ENCODE results near the gene MANSC4.

Gene MANSC4

DNA sequence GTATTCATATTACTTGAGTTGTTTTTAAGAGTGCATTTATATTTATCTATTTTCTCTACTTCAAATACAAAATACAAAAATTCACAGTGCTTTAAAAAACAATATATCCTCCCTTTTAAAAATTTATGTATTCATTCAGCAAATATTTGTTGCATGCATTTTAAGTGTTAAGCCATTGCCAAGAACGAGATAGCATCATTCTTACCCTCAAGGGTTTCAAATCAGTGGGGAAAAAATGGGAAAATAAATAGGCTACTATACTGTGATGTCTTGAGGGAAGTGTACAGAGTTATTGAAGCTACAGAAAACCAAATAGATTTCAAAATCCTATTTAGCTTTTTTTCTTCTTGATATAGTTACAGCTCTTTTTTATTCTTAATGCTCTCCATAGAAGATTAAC is 46.2 kb downstream of the MANSC4 start:
- DNase-seq (ENCODE audit: extremely low spot score): no peak
- TF ChIP-seq, protein P1, sequence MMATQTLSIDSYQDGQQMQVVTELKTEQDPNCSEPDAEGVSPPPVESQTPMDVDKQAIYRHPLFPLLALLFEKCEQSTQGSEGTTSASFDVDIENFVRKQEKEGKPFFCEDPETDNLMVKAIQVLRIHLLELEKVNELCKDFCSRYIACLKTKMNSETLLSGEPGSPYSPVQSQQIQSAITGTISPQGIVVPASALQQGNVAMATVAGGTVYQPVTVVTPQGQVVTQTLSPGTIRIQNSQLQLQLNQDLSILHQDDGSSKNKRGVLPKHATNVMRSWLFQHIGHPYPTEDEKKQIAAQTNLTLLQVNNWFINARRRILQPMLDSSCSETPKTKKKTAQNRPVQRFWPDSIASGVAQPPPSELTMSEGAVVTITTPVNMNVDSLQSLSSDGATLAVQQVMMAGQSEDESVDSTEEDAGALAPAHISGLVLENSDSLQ (IDR thresholded peaks at IDR 0.05): no peak
- no peak for TF ChIP-seq L3MBTL2 (conservative IDR thresholded peaks at IDR 0.05)
- no peak for TF ChIP-seq CTBP1 (IDR thresholded peaks at IDR 0.05; ENCODE audit: borderline replicate concordance)
- no peak for TF ChIP-seq SUZ12 (IDR thresholded peaks at IDR 0.05)
- TF ChIP-seq TARDBP (IDR thresholded peaks at IDR 0.05): no peak
- no peak for TF ChIP-seq FOXA1 (IDR thresholded peaks at IDR 0.05)
- TF ChIP-seq ELF4 (IDR thresholded peaks at IDR 0.05): no peak
- no peak for TF ChIP-seq BHLHE40 (IDR thresholded peaks at IDR 0.05; ENCODE audit: borderline replicate concordance)
- TF ChIP-seq LEF1 (IDR thresholded peaks at IDR 0.05; ENCODE audit: borderline replicate concordance): no peak
- TF ChIP-seq FOXK2 (IDR thresholded peaks at IDR 0.05): no peak
- TF ChIP-seq ARNT (IDR thresholded peaks at IDR 0.05): no peak
- no peak for TF ChIP-seq NFRKB (IDR thresholded peaks at IDR 0.05)
- TF ChIP-seq HDGF (IDR thresholded peaks at IDR 0.05; ENCODE audit: borderline replicate concordance): no peak
- TF ChIP-seq FOXM1 (IDR thresholded peaks at IDR 0.05; ENCODE audit: borderline replicate concordance): no peak
- no peak for TF ChIP-seq SP1 (IDR thresholded peaks at IDR 0.05)
- no peak for TF ChIP-seq ZNF384 (IDR thresholded peaks at IDR 0.05)
- POLR2A ChIA-PET: no interaction called here
- CTCF ChIA-PET: interaction anchor here (0.6 to 1.4 kb wide), 5 partner anchors 9 to 218 kb away, joined by 3 to 4 read pairs (median 3); no protein-coding TSS in a partner anchor

DNA sequence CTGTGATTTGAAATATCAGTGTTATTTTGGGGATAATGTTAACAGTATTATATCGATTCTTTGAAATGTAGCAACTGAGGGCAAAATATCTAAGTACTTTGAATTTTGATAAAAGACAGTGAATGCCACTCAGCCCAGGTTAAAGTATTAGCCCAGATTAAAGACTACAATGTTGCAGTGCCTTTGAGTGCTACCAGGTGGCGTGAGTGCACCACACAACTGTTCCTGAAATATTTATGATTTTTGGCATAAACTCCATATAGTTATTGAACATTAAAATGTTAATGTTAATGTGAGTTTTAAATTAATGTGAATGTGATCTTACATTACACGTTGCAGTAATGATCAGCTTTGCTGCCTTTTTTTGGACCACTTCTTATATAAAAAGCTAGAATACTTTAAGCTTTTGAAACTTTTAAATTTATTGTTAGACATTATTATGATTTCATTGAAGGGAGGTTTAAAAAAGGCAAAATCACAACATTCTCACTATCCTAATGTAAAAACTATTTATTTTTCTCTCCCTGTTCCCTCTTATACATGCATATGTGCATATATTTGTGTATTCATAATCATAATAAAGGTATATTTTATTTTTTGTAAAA is 46.9 kb downstream of the MANSC4 start:
- CTCF ChIA-PET: interaction anchor here (0.6 to 1.4 kb wide), 4 partner anchors 9 to 208 kb away, joined by 3 to 4 read pairs (median 3); no protein-coding TSS in a partner anchor
- TF ChIP-seq FOXA1 (IDR thresholded peaks at IDR 0.05) (no peak), HDGF (IDR thresholded peaks at IDR 0.05; ENCODE audit: borderline replicate concordance) (no peak), SUZ12 (IDR thresholded peaks at IDR 0.05) (no peak), FOXK2 (IDR thresholded peaks at IDR 0.05) (no peak), ZNF384 (IDR thresholded peaks at IDR 0.05) (no peak), TARDBP (IDR thresholded peaks at IDR 0.05) (no peak), ARNT (IDR thresholded peaks at IDR 0.05) (no peak), ELF4 (IDR thresholded peaks at IDR 0.05) (no peak), NFRKB (IDR thresholded peaks at IDR 0.05) (no peak), SP1 (IDR thresholded peaks at IDR 0.05) (no peak), LEF1 (IDR thresholded peaks at IDR 0.05; ENCODE audit: borderline replicate concordance) (no peak), L3MBTL2 (conservative IDR thresholded peaks at IDR 0.05) (no peak), BHLHE40 (IDR thresholded peaks at IDR 0.05; ENCODE audit: borderline replicate concordance) (no peak), CTBP1 (IDR thresholded peaks at IDR 0.05; ENCODE audit: borderline replicate concordance) (no peak), FOXM1 (IDR thresholded peaks at IDR 0.05; ENCODE audit: borderline replicate concordance) (no peak)
- TF ChIP-seq, protein P1 (IDR thresholded peaks at IDR 0.05): no peak
- peak; percentile 44 for DNase-seq (ENCODE audit: extremely low spot score)
- POLR2A ChIA-PET: no interaction called here

DNA sequence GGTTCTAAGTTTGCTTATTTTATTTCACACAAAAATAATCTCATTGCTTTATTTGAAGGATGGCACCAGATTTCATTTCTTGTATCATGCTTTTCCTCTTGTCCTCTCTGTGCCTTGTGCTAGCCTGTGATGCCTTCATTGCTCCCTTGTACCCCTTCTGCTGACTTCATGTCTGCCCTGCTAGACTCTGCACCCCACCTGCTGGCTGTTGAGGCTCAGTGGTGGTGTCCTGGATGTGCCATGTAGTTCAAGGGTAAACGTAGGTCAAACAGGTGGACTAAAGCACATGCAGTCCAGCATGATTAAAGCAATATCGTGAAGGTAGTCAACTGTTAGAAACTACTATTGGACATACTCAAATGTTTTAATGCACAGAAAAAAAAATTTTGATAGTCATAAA is 47.8 kb downstream of the MANSC4 start:
- POLR2A ChIA-PET: no interaction called here
- DNase-seq (ENCODE audit: extremely low spot score): peak; percentile 16

DNA sequence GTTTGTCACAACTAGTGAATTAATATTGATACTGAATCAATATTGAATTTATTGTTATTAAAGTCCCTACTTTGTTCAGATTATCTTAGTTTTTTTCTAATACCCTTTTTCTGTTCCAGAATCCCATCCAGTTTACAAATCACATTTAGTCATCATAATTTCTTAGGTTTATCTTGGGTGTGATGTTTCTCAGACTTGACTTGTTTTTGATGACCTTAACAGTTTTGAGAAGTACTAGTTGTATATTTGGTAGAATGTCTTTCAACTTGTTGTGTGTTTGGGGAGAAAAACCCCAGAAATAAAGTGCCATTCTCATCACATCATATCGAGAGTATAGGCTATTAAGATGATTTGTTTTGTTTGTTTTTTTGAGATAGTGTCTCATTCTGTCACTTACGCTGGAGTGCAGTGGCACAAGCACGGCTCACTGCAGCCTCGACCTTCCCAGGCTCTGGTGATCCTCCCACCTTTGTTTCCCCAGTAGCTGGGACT is 49.9 kb downstream of the MANSC4 start:
- TF ChIP-seq BHLHE40 (IDR thresholded peaks at IDR 0.05; ENCODE audit: borderline replicate concordance): no peak
- no peak for TF ChIP-seq ELF4 (IDR thresholded peaks at IDR 0.05)
- no peak for TF ChIP-seq LEF1 (IDR thresholded peaks at IDR 0.05; ENCODE audit: borderline replicate concordance)
- TF ChIP-seq HDGF (IDR thresholded peaks at IDR 0.05; ENCODE audit: borderline replicate concordance): no peak
- no peak for TF ChIP-seq SP1 (IDR thresholded peaks at IDR 0.05)
- no peak for TF ChIP-seq CTBP1 (IDR thresholded peaks at IDR 0.05; ENCODE audit: borderline replicate concordance)
- no peak for TF ChIP-seq ARNT (IDR thresholded peaks at IDR 0.05)
- TF ChIP-seq FOXM1 (IDR thresholded peaks at IDR 0.05; ENCODE audit: borderline replicate concordance): no peak
- TF ChIP-seq FOXA1 (IDR thresholded peaks at IDR 0.05): no peak
- TF ChIP-seq L3MBTL2 (conservative IDR thresholded peaks at IDR 0.05): no peak
- TF ChIP-seq ZNF384 (IDR thresholded peaks at IDR 0.05): no peak
- TF ChIP-seq SUZ12 (IDR thresholded peaks at IDR 0.05): no peak
- TF ChIP-seq TARDBP (IDR thresholded peaks at IDR 0.05): no peak
- no peak for TF ChIP-seq NFRKB (IDR thresholded peaks at IDR 0.05)
- no peak for DNase-seq (ENCODE audit: extremely low spot score)
- POLR2A ChIA-PET: no interaction called here
- CTCF ChIA-PET: interaction anchor here (0.6 kb wide), 1 partner anchor 106 kb away, joined by 4 read pairs; no protein-coding TSS in a partner anchor

More for the DNA sequence above, 47.8 kb downstream of the MANSC4 start:
- TF ChIP-seq BHLHE40 (IDR thresholded peaks at IDR 0.05; ENCODE audit: borderline replicate concordance): no peak
- TF ChIP-seq, protein P1 (IDR thresholded peaks at IDR 0.05): no peak
- TF ChIP-seq ELF4 (IDR thresholded peaks at IDR 0.05): no peak
- TF ChIP-seq NFRKB (IDR thresholded peaks at IDR 0.05): no peak
- TF ChIP-seq TARDBP (IDR thresholded peaks at IDR 0.05): no peak
- no peak for TF ChIP-seq SUZ12 (IDR thresholded peaks at IDR 0.05)
- TF ChIP-seq CTBP1 (IDR thresholded peaks at IDR 0.05; ENCODE audit: borderline replicate concordance): no peak
- TF ChIP-seq FOXA1 (IDR thresholded peaks at IDR 0.05): no peak
- no peak for TF ChIP-seq FOXM1 (IDR thresholded peaks at IDR 0.05; ENCODE audit: borderline replicate concordance)
- no peak for TF ChIP-seq SP1 (IDR thresholded peaks at IDR 0.05)
- no peak for TF ChIP-seq ZNF384 (IDR thresholded peaks at IDR 0.05)
- no peak for TF ChIP-seq ARNT (IDR thresholded peaks at IDR 0.05)
- no peak for TF ChIP-seq FOXK2 (IDR thresholded peaks at IDR 0.05)
- TF ChIP-seq LEF1 (IDR thresholded peaks at IDR 0.05; ENCODE audit: borderline replicate concordance): no peak
- TF ChIP-seq L3MBTL2 (conservative IDR thresholded peaks at IDR 0.05): no peak
- no peak for TF ChIP-seq HDGF (IDR thresholded peaks at IDR 0.05; ENCODE audit: borderline replicate concordance)
- CTCF ChIA-PET: interaction anchor here (0.5 to 1.4 kb wide), 2 partner anchors 8 to 34 kb away, joined by 3 read pairs; no protein-coding TSS in a partner anchor

DNA sequence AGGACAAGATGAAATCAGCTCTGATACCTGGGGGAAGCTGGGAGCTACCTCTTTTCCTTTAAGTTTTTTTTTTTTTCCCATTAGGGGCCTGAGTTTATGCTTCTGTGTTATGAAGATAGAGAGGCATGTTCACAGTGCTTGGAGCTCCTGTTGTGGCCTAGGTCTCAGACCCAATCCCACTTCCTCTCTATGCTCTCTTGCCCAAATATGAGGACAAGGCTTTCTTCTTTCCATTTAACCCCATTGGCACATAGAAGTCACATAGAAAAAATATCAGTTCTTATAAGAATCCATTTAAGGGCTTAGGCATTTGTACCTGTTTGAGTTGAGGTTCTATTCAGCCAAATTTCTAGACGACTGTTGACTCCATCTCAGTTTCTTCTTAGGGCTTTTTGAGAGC is 56.8 kb downstream of the MANSC4 start:
- CTCF ChIA-PET: interaction anchor here (0.6 kb wide), 1 partner anchor 30 kb away, joined by 3 read pairs; no protein-coding TSS in a partner anchor
- POLR2A ChIA-PET: interaction anchor here (1.1 kb wide), 1 partner anchor 13 kb away, joined by 4 read pairs; the partner anchor contains the start of gene MRPS35
- DNase-seq (ENCODE audit: extremely low spot score): no peak
- no peak for TF ChIP-seq CTBP1 (IDR thresholded peaks at IDR 0.05; ENCODE audit: borderline replicate concordance)
- TF ChIP-seq FOXA1 (IDR thresholded peaks at IDR 0.05): no peak
- TF ChIP-seq FOXM1 (IDR thresholded peaks at IDR 0.05; ENCODE audit: borderline replicate concordance): no peak
- TF ChIP-seq, protein P1 (IDR thresholded peaks at IDR 0.05): no peak
- no peak for TF ChIP-seq BHLHE40 (IDR thresholded peaks at IDR 0.05; ENCODE audit: borderline replicate concordance)
